ENCODE results near the gene IRAK2.

Gene IRAK2

GRCh38 chr3:10189557-10190354 is 25.0 kb downstream of the IRAK2 start:
- DNase-seq (ENCODE audit: low spot score), result peak; percentile 97

DNA sequence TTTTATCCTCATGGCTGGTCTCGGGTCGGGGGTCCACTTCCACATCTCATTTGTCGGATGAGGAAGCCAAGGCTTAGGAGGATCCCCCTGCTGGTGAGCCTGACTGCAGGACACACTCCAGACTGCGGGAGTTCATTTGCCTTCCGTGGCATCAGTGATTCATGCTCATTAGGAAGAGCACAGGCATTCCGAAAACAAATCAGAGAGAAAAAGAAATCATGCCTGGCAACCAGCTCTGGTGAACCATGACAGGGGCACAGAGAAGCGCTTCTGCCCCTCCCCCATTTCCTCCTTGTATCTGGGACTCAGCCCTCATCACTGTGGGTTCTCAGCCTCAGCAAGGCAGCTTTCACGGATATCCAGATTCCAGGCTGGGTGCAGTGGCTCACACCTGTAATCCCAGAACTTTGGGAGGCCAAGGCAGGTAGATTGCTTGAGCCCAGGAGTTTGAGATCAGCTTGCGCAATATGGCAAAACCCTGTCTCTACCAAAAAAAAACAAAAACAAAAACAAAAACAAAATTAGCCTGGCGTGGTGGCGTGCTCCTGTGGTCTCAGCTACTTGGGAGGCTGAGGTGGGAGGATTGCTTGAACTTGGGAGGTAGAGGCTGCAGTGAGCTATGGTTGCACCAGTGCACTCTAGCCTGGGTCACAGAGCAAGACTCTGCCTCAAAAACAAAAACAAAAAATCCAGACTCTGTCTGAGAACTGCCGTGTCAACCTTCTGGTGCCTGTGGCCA is 28.4 kb downstream of the IRAK2 start:
- DNase-seq (ENCODE audit: low spot score), result no peak

GRCh38 chr3:10193692-10194327 is 29.1 kb downstream of the IRAK2 start:
- DNase-seq (ENCODE audit: low spot score), result no peak

- DNase-seq (ENCODE audit: low spot score), result no peak
Observed at GRCh38 chr3:10194328-10195071, 29.8 kb downstream of the IRAK2 start.

- DNase-seq (ENCODE audit: low spot score), result peak; percentile 81
Observed at GRCh38 chr3:10195366-10196089, 30.8 kb downstream of the IRAK2 start.

- no peak for DNase-seq (ENCODE audit: low spot score)
Observed at GRCh38 chr3:10196389-10197052, 31.8 kb downstream of the IRAK2 start.

DNA sequence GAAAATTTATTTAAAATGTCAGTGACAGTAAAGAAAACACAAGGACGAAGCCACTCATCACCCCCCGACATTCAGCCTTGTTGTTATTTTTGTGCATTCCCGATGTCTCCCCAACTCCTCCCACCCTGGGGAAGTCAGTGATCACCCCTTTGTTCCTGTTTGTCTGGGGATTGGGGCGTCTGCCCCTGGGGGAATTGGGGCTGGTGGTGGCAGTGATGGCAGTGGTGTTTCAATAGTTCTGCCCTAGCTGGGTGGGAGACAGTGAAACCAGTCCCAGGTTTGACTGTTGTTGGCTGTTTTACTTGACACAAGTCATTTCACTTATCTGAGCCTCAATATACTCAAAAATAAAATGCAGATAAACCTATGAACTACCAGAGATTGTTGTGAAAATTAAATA is 33.5 kb downstream of the IRAK2 start:
- no peak for DNase-seq (ENCODE audit: low spot score)

DNA sequence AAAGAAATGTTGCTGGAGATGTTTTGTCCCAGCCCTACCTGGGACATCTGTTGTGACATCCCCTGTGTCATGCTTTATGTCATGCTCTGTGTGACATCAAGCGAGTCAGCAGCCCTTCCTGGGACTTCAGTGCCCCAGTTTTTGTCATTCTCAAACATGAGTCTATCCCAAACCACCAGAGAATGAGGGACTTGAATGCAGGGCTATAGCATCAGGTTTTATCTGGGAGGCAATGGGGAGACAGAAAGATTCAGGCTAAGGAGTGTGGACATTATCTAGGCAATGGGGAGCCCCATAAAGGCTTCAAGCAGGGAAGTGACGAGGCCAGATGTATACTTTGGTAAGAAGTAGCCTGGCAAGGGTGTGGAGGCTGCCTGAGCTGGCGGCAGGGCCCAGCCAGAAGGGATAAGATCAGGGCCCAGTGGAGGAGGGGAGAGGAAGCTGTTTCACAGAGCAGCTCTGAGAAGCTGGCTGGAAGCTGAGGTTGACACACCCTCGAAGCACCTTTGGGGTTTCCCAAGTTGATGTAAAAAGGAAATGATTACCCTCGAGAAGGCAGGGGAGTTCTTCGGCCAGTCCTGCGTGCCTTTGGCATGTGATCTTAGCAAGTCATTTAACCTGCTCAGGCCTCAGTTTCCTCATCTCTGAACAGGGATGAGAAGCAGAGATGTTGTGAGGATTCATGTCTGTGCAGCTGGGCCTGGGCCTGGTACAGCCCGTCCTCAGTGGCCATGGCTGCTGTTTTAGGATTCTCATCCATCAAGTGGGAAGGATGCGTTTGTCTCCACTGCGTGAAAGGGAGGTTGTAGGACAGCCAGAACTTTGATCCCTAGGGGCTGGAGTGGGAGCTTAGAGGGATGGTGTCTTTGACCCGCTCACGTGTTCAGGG is 34.3 kb downstream of the IRAK2 start:
- DNase-seq (ENCODE audit: low spot score), result no peak

DNA sequence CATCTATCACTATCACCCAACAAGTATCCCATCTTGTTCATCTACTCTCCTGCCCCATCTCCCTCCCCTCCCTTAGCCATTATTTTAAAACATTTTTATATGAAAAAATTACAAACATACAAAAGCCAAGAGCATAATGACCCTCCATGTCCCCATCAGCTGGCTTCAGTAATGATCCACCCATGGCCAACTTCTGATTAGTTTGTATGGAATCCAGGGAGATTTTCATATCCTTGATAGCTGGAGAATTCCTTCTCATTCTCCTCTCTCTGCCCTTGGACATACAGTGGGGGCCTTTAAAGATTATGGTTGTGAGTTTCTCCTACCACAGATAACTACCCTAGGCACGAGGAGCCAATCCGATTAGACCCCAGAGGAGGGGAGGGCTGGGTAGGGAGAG is 40.2 kb downstream of the IRAK2 start:
- DNase-seq (ENCODE audit: low spot score), result no peak

- DNase-seq (ENCODE audit: low spot score), result no peak
Observed at GRCh38 chr3:10205451-10206165, 40.9 kb downstream of the IRAK2 start.

GRCh38 chr3:10206166-10206511 is 41.4 kb downstream of the IRAK2 start:
- no peak for DNase-seq (ENCODE audit: low spot score)

- DNase-seq (ENCODE audit: low spot score), result no peak
Observed at GRCh38 chr3:10213156-10213792, 48.6 kb downstream of the IRAK2 start.

DNA sequence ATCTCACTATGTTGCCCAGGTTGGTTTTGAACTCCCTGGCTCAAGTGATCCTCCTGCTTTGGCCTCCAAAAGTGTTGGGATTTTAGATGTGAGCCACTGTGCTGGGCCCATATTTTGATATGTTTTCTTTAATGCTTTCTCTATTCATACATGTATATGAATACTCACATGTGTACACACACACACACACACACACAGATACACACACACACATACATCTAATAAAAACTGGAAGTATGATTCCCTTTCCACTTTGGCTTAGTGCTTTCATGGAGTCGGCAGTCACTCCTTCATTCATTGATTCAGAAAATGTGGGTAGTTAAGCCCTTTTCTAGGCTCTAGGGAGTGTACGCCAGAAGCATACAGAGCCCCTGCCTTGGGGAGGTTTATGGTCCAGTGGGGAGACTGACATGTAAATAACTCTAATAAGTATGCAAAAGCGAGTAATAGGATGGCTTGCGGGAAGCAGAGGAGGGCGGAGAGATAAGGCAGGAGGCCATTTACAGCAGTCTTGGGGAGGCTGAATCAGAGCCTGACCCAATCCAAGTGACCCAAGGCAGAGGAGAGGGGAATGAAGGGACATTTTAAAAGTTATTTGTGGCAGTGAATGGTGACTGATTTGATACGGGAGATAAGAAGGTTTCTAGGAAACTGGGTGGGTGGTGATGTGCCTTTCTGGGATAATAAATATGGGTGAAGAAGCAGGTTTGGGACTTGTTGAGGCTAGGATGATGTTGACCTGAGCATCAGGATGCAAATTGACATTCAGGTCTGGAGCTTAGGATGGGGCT is 51.1 kb downstream of the IRAK2 start:
- no peak for DNase-seq (ENCODE audit: low spot score)

GRCh38 chr3:10217359-10217758 is 52.6 kb downstream of the IRAK2 start:
- DNase-seq (ENCODE audit: low spot score), result no peak

GRCh38 chr3:10219737-10220136 is 55.0 kb downstream of the IRAK2 start:
- no peak for DNase-seq (ENCODE audit: low spot score)

GRCh38 chr3:10223676-10224639 is 59.2 kb downstream of the IRAK2 start:
- DNase-seq (ENCODE audit: low spot score), result no peak

Data from globus pallidus (tissue), 1 donor.